Measurements from ENCODE around the gene TIMP3. TPM values are rescaled to one million over a fixed set of nuclear protein-coding genes. Genes with fewer than 3 reads are reported as not detected.

Gene TIMP3
- total and polyA plus RNA-seq, 2 of the 4 experiments (the other 2 are of a cell fraction), result 98.8 to 179 TPM

DNA sequence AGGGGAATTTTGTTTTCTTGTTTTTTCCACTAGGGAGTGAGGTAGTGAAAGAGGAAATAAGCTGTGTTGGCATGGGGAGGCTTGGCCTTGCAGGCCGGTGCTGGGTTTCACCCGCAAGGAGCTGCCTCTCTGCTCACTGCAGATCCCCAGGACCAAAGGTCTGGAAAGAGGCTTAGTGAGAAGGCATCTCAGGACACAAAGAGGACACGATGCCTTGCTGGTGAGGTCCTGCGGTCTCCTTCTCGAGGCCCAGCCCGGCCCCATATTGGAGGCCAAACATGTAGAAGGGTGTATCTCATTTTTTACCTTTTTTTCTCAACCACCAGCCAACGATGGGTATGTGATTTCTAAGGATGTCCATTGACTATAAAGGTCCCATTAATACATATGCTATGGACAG, 17.6 kb downstream of the TIMP3 start:
- intact Hi-C loops (cut with micrococcal nuclease), result no loop called here
- Histone ChIP-seq H3K4me1 (ENCODE audit: control insufficient read depth, insufficient read depth, low read length) (no peaks in the 10 kb centered on the region), H3K9me1 (ENCODE audit: insufficient read depth, low read length) (peaks cover 45% of the 10 kb centered on the region), H3K9ac (ENCODE audit: low read depth, low read length) (no peak overlapping the region), H2BK120ac (ENCODE audit: low read depth, low read length) (no peak overlapping the region), H2AK5ac (ENCODE audit: low read depth, low read length) (no peak overlapping the region), H2AK9ac (replicated peaks; ENCODE audit: low read depth, low read length, poor library complexity) (no peak overlapping the region), H3K56ac (ENCODE audit: extremely low read depth, insufficient read depth, low read length) (no peak overlapping the region), H3K27ac (ENCODE audit: insufficient read depth, low read length) (no peak overlapping the region), H3K4me2 (ENCODE audit: low read depth, low read length) (no peak overlapping the region), H3K23ac (ENCODE audit: low read depth, low read length) (no peak overlapping the region), H3K36me3 (ENCODE audit: control insufficient read depth, insufficient read depth, low read length) (peaks cover 63% of the 10 kb centered on the region), H2AFZ (replicated peaks; ENCODE audit: low read length, poor library complexity) (no peak overlapping the region), H4K8ac (ENCODE audit: low read depth in 2 of 2, low read length in 2 of 2) (no peak overlapping the region), H3K4me3 (ENCODE audit: insufficient read depth, low read depth, low read length) (no peak overlapping the region), H3K14ac (replicated peaks; ENCODE audit: low read depth, low read length) (no peak overlapping the region; the same call in 1 of the 2 replicates), H3K4ac (ENCODE audit: low read depth, low read length) (no peak overlapping the region), H3K9me3 (ENCODE audit: control insufficient read depth, insufficient read depth, low read length) (no peaks in the 10 kb centered on the region), H4K91ac (ENCODE audit: insufficient read depth, low read depth, low read length) (no peak overlapping the region), H2BK5ac (ENCODE audit: low read depth, low read length, poor library complexity, severe bottlenecking) (no peak overlapping the region), H2BK15ac (ENCODE audit: low read depth, low read length) (no peak overlapping the region), H3K27me3 (ENCODE audit: control insufficient read depth, insufficient read depth, low read length) (no peaks in the 10 kb centered on the region), H3K18ac (ENCODE audit: low read depth, low read length) (no peak overlapping the region), H2BK20ac (ENCODE audit: low read depth, low read length) (no peak overlapping the region), H4K20me1 (ENCODE audit: insufficient read depth, low read length) (peaks cover 97% of the 10 kb centered on the region), H4K5ac (ENCODE audit: low read depth, low read length) (no peak overlapping the region), H3K79me1 (ENCODE audit: low read depth in 1 of 2, low read length in 2 of 2) (peaks cover 38 to 94% of the 10 kb centered on the region in 2 experiments)
- WGBS, 2 experiments (ENCODE audit: extremely low coverage in 2 of 2, insufficient read length in 1 of 2), result no CpG with 5 or more reads among the region's 7 CpGs
- DNase-seq (no peak), ATAC-seq (ENCODE audit: low read depth) (no peak)
- dilution Hi-C loops (cut with HindIII; ENCODE audit: low sequenced_read_pairs, unreplicated experiment), result no loop called here
- CTCF ChIA-PET, result no interaction called here
- TF ChIP-seq CEBPB (IDR thresholded peaks at IDR 0.05; ENCODE audit: low read depth, low read length) (no peak), CHD1 (IDR thresholded peaks at IDR 0.05; ENCODE audit: low read depth, low read length) (no peak), RAD21 (IDR thresholded peaks at IDR 0.05; ENCODE audit: low read length) (no peak), BHLHE40 (IDR thresholded peaks at IDR 0.05; ENCODE audit: low read depth, low read length) (no peak), SMC3 (IDR thresholded peaks at IDR 0.05; ENCODE audit: low read depth, low read length) (no peak), MAFK (IDR thresholded peaks at IDR 0.05; ENCODE audit: low read depth, low read length) (no peak), RFX5 (IDR thresholded peaks at IDR 0.05; ENCODE audit: low read depth, low read length) (no peak), MAZ (IDR thresholded peaks at IDR 0.05; ENCODE audit: borderline replicate concordance, low read depth, low read length) (no peak), RCOR1 (IDR thresholded peaks at IDR 0.05; ENCODE audit: insufficient replicate concordance, low read length) (no peak), POLR2A (IDR thresholded peaks at IDR 0.05; ENCODE audit: low read depth, low read length) (no peak), FOS (IDR thresholded peaks at IDR 0.05; ENCODE audit: low read depth, low read length) (no peak)
- TF ChIP-seq, protein P1, sequence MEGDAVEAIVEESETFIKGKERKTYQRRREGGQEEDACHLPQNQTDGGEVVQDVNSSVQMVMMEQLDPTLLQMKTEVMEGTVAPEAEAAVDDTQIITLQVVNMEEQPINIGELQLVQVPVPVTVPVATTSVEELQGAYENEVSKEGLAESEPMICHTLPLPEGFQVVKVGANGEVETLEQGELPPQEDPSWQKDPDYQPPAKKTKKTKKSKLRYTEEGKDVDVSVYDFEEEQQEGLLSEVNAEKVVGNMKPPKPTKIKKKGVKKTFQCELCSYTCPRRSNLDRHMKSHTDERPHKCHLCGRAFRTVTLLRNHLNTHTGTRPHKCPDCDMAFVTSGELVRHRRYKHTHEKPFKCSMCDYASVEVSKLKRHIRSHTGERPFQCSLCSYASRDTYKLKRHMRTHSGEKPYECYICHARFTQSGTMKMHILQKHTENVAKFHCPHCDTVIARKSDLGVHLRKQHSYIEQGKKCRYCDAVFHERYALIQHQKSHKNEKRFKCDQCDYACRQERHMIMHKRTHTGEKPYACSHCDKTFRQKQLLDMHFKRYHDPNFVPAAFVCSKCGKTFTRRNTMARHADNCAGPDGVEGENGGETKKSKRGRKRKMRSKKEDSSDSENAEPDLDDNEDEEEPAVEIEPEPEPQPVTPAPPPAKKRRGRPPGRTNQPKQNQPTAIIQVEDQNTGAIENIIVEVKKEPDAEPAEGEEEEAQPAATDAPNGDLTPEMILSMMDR (conservative IDR thresholded peaks at IDR 0.05; ENCODE audit: low read depth, low read length), result no peak
- TF ChIP-seq, protein P2, sequence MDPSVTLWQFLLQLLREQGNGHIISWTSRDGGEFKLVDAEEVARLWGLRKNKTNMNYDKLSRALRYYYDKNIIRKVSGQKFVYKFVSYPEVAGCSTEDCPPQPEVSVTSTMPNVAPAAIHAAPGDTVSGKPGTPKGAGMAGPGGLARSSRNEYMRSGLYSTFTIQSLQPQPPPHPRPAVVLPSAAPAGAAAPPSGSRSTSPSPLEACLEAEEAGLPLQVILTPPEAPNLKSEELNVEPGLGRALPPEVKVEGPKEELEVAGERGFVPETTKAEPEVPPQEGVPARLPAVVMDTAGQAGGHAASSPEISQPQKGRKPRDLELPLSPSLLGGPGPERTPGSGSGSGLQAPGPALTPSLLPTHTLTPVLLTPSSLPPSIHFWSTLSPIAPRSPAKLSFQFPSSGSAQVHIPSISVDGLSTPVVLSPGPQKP (IDR thresholded peaks at IDR 0.05; ENCODE audit: borderline replicate concordance, low read depth, low read length), result no peak
- TF ChIP-seq, protein P3, sequence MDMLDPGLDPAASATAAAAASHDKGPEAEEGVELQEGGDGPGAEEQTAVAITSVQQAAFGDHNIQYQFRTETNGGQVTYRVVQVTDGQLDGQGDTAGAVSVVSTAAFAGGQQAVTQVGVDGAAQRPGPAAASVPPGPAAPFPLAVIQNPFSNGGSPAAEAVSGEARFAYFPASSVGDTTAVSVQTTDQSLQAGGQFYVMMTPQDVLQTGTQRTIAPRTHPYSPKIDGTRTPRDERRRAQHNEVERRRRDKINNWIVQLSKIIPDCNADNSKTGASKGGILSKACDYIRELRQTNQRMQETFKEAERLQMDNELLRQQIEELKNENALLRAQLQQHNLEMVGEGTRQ (IDR thresholded peaks at IDR 0.05; ENCODE audit: low read depth, low read length), result no peak
- POLR2A ChIA-PET (ENCODE audit: unreplicated experiment), result interaction anchor here (0.6 kb wide), 1 partner anchor 8 kb away, joined by 3 read pairs; no protein-coding TSS in a partner anchor
- in situ Hi-C loops (cut with MboI; ENCODE audit: low sequenced_read_pairs), result loop anchor here (25.0 kb wide), 1 partner anchor 857 kb away; no protein-coding TSS in a partner anchor
- BruUV-seq (replicated peaks), result no TSS peak

Data from IMR-90 (cell line).